SK-N-DZ (cell line): ENCODE results near the gene SHMT1.
"Not testable (repeated sequence)": the region's sequence is repeated elsewhere in the genome, so short reads cannot be mapped to it uniquely, and the experiment has no call there.

ENCODE experiments used
- DNase-seq: peaks from one replicate; pipeline ENCODE4 v3.0.0-alpha.2; 2015; ENCODE audit warnings: low spot score

SHMT1 gene

DNA sequence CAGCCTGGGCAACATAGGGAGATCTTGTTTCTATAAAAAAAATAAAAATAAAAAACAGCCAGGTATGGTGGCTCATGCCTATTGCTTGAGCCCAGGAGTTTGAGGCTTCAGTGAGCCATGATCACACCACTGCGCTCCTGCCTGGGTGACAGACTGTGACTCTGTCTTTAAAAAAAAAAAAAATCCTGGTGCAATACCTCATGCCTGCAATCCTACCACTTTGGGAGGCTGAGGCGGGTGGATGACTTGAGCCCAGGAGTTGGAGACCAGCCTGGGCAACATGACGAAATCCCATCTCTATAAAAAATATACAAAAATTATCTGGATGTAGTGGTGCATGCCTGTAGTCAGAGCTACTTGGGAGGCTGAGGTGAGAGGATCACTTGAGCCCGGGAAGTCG is 15.3 kb upstream of the SHMT1 start:
- not testable (repeated sequence) for DNase-seq

DNA sequence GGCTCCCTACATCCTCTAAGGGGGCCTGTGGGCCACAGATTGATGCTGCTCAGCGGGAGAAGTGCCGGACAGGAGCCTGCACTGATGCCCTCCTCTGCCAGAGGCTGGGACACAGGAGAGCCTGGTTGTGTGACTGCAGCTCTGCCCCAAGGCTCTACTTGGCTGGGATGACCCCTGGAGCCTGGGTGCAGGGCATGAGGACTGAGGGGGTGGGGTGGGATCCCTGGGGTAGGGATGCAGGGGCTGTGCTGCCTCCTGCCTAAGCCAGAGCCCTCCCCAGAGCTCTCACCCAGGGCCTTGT is 14.8 kb upstream of the SHMT1 start:
- DNase-seq, result no peak

DNA sequence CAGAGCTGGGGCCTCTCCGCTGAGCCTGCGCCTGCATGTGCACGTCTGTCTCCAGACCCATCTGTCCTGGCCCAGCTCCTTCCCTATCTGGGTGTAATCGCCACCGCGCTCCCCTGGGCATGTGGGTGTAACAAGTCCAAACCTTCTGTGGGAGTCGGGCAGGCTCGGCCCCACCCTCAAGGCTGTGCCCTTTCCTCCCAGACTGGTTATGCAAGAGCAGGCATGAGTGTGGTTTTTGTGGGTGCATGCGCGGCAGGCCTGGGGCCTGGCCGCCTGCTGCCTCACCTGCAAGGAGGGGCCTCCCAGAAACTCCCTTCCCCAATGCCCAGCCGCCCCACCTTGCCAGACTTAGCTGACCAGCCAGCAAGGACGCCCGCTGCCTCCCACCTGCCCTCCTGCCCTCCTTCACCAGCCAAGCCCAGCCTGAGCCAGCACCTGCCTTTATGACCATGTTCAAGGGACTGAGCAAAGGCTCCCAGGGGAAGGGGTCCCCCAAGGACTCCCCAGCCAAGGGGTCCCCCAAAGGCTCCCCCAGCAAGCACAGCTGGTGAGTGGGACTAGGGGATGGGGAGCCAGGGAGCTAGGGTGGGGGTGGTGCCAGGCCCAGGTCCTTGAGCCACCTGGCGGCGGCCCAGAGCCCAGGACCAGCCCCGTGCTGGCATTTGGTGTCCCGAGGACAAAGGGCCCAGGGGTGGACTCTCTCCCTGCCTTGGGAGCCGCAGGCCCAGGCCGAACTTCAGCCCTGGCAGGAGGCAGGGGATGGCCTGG is 14.3 kb upstream of the SHMT1 start, which contains the start of gene EVPLL:
Gene EVPLL (plus strand): TSS at position 342 of the 768 bp plus-strand sequence. CDS start 3,160 bp downstream, outside the sequence.
- no peak for DNase-seq

DNA sequence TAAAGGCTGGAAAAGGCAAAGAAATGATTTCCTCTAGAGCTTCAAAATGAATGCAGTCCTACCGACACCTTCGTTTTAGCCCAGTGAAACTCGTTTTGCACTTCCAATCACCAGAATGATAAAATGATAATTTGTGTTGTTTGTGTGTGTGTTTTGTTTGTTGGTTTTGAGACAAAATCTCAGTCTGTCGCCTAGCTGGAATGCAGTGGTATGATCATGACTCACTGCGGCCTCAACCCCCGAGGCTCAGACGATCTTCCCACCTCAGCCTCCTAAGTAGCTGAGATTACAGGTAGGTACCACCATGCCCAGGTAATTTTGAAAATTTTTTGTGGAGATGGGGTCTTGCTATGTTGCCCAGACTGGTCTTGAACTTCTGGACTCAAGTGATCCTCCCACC is 10.9 kb upstream of the SHMT1 start:
- DNase-seq, result no peak

DNA sequence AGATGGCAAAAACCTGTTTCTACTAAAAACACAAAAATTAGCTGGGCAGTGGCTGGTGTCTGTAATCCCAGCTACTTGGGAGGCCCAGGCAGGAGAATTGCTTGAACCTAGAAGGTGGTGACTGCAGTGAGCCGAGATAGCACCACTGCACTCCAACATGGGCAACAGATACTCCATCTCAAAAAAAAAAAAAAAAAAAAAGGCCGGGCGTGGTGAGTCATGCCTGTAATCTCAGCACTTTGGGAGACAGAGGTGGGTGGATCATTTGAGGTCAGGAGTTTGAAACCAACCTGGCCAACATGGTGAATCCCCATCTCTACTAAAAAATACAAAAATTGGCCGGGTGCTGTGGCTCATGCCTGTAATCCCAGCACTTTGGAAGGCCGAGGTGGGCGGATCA is 9.8 kb upstream of the SHMT1 start:
- DNase-seq, result not testable (repeated sequence)

DNA sequence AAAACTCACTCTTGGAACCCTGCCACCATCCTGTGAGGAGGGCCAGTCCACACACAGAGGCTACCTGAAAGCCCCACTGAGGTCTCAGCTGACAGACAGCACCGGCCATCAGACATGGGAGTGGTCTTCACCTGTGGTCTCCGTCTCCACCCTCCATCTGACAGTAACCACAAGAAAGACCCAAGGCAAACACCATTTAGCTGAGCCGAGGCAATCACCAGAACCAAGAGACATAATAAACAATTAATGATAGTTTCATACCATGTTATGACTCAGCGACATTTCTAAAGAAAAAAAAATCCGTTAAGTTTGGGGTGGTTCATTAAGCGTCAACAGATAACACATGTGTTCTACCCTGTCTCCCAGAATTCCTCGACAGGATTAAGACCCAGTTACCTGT is 8.1 kb upstream of the SHMT1 start:
- no peak for DNase-seq

DNA sequence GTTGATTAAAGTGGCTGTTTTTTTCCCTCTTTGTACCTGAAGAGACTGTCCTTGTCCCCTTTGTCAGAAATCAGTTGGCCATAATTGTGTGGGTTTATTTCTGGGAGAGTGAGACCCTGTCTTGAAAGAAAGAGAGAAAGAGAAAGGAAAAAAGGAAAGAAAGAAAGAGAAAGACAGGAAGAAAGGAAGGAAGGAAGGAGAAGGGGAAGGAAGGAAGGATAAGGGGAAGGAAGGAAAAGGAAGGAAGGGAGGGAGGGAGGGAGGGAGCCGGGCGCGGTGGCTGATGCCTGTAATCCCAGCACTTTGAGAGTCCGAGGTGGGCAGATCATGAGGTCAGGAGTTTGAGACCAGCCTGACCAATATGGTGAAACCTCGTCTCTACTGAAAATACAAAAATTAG is 7.4 kb upstream of the SHMT1 start:
- no peak for DNase-seq

DNA sequence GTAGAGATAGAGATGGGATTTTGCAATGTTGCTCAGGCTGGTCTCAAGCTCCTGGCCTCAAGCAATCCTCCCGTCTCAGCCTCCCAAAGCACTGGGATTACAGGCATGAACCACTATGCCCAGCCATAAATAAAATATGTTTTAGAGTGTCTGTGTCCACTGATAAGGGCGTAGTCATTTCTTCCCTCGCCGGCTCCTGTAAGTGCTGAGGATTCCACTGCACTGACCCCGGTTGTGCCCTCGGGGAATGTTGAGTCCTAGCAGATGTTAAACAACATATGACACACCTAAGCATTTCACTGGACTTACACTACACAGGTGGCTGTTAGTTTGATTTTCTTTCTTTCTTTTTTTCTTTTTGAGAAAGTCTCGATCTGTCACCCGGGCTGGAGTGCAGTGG is 5.6 kb upstream of the SHMT1 start:
- no peak for DNase-seq

DNA sequence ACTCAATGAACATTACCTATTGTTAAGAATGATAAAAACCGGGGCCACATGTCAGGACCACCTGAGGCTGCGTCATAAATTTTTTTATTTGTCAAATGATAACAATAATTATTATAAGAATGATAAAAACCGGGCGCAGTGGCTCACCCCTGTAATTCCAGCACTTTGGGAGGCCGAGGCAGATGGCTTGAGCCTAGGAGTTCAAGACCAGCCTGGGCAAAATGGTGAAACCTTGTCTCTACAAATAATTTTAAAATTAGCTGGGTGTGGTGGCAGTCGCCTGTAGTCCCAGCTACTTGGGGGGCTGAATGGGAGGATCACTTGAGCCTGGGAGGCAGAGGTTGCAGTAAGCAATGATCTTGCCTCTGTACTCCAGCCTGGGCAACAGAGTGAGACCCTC is 816 bp upstream of the SHMT1 start:
- no peak for DNase-seq

DNA sequence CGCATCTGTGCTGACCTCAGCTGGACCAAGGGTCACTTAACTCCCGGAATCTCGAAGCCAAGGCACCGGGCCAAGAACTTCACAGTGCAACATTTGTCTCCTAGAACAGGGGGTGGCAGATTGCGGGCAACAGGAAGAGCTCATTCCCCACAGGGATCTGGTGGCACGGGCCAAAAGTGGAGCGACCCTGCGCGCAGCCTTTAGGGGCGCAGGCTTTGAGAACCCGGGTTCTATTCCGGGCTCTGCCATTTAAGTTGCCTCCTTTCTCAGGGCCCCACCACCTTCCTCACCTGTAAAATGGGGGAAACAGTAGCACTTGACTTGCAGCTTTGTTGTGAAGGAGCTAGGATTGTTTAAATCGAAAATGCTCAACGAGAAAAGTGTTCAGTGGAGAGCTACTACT is 651 bp downstream of the SHMT1 start:
- no peak for DNase-seq

DNA sequence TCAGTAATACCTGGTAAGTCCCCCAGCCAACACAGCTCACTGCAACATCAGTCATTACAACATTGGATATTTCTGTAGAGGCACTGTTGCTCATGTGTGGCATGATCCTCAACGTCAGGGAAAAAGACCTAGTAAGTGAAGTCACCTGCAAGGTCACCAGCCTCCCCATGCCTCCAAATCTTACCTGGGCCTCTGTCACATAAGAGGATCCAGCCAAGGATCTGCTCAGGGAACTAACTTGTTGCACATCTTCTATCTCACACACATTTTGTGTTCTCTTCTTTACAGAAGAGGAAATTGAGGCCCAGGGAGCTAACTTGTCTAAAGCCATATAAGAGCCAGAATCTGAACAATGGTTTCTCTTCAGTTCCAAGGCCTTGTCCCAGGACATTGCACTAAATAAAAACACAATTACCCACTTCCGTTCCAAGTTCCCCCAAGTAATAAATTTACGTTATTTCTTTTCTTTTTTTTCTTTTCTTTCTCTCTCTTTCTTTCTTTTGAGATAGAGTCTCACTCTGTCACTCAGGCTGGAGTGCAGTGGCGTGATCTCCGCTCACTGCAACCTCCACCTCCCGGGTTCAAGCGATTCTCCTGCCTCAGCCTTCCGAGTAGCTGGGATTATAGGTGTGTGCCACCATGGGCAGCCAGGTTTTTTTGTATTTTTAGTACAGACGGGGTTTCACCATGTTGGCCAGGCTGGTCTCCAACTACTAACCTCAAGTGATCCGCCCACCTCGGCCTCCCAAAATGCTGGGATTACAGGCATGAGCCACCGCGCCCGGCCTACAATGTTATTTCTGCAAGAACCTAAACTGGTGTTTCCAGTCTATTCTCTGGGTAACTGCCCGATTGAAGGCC is 1.3 kb downstream of the SHMT1 start:
- DNase-seq, result no peak

DNA sequence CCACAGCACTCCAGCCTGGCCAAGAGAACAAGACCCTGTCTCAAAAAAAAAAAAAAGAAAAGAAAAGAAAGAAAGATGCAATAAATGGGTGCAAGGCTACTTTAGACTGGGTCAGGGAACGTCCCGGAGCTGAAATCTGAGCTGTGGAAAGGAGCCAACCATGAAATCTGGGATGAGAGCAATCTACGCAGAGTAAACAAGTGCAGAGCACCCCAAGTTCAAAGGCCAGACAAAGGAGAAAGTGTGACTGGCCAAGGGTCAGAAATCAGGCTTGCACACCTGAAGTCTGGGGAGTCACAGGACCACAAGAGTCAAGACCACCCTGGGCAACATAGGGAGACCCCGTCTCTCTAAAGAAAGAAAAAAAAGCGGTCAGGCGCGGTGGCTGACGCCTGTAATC is 2.8 kb downstream of the SHMT1 start:
- DNase-seq, result no peak

DNA sequence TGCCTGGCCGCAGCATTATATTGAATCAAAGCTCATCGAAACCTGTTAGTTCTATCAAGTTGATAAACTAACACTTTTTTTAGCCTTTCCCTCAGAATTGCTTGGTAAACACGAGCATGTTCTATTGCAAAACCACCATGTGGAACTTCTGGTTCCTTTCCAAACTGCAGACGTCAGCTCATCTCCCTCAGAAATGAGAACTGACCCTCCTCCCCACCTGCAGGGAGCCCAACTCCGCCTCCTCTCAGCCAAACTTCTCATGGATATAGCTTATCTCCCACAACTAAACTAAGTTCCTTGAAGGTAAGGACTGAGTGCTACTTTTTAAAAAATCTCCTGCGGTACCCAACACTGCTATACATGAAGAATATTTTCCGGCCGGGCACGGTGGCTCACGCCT is 6.7 kb downstream of the SHMT1 start:
- no peak for DNase-seq

DNA sequence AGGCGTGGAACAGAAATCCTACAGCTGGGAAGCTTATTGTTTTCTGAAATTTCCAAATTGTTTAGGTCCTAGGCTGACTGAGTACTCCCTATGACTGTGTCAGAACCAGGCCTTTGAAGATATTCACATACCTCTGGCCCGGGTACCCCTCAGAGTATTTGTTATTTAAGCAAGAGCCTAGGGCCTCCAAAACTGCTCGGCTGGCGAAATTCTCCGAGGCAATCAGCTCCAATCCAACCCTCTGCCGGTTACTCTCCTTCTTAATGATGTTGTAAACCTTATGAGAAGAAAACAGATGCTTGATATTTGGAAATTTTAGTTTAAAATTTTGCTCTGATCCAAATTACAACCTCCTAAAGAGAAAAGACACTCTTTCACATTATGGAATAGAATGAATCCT is 9.8 kb downstream of the SHMT1 start:
- DNase-seq, result no peak

DNA sequence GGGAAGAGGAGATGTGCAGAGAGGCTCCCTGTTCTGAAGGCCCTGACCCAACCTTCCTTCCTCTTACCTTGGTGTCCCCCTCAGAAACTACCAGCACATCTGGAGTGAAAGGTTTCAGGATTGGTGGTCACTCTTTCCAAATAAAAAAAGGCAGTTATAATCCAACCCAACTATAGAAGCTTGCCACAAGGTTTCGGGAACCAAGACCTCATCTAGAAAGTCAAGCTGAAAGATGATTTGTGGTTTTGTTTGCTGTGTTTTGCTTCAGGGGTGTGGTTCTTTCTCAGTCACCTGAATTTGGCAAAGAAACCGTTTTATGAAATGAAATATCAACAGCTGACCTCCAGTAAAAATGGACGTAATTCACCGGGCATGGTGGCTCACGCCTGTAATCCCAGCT is 19.3 kb downstream of the SHMT1 start:
- no peak for DNase-seq

DNA sequence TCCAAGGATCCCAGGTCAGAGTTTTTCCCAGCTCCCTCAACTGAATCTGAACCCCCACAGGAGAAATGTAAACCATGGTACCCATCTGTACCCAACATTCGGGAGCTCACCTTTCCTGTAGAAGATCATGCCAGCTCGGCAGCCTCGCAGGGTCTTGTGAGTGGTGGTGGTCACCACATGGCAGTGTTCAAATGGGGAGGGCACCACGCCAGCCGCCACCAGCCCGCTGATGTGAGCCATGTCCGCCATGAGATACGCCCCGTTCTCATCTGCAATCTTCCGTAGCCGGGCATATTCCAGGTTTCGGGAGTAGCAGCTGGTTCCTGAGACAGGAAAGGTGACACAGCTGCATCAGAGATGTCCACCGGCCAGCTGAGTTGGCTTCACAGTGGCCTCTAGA is 23.4 kb downstream of the SHMT1 start:
- DNase-seq, result no peak

DNA sequence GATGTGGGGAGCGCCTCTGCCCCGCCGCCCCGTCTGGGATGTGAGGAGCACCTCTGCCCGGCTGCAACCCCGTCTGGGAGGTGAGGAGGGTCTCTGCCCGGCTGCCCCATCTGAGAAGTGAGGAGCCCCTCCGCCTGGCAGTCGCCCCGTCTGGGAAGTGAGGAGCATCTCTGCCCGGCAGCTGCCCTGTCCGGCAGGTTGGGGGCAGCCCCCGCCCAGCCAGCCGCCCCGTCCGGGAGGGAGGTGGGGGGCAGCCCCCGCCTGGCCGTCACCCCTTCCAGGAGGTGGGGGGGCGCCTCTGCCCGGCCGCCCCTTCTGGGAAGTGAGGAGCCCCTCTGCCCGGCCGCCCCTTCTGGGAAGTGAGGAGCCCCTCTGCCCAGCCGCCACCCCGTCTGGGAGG is 25.2 kb downstream of the SHMT1 start:
- DNase-seq, result not testable (repeated sequence)

DNA sequence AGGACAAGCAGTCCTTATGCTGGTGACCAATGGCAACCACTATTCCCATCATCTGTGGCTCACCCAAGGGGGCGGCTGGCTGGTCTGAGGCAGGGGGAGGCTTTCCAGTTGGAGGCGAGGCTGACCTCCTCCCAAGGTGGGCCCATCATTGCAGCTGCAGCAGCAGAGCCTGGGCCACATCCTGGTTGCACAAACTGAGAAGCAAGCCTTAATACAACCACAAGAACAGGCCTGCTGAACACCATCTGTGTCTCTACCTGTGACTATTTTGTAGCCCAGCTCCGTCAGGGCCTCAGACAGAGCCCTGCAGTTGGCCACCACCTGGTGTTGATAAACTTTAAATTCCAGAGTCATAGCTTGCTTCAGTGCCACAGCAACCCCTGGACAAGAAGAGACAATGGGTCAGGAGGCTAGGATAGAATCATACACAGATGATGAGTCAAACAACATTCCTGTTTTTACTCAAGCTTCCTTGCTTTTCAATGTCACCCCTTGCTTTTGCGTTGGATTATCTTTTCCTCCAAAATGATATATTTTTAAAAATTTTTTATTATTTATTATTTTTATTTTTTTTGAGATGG is 30.4 kb downstream of the SHMT1 start:
- DNase-seq, result no peak

DNA sequence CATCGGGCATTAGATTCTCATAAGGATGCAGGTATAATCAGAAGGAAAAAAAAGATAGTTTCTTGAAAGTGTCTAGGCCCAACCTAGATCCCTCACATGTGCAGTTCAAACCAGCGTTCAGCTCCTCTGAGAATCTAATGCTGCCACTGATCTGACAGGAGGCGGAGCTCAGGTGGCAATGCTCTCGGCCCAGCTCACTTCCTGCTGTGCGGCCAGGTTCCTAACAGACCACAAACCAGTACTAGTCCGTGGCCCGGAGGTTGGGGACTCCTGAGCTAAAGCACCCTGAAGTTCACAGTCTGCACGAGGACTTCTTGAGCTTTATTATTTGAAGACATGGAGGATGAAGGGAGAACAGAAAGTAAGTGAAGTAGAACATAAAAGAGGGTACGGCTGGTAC is 31.5 kb downstream of the SHMT1 start:
- DNase-seq, result no peak

DNA sequence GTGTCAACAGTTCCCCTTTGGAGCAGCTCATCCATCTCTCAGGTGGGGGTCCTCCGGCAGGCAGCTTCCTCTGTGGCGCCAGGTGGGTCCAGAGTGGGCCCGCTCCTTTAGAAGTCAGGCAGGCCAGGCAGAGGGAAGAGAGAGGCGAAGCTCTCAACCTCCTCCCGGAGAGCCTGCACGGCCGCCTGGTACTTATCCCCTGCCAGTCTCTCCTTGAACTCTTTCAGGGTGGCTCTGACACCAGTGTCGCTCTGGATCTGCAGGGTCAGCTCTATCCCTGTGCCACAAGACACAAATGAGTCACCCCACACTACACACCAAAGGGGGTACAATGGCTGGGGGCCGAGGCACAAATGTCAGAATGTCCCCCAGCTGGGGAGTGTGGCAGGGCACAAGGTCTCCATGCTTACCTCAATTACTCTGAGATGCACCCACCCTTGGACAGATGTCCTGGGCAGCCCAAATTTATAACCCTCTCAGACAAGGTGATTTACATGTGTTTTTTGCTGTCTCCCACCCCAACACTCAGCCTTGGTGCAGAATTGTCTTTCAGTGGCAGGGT is 34.6 kb downstream of the SHMT1 start:
- no peak for DNase-seq

DNA sequence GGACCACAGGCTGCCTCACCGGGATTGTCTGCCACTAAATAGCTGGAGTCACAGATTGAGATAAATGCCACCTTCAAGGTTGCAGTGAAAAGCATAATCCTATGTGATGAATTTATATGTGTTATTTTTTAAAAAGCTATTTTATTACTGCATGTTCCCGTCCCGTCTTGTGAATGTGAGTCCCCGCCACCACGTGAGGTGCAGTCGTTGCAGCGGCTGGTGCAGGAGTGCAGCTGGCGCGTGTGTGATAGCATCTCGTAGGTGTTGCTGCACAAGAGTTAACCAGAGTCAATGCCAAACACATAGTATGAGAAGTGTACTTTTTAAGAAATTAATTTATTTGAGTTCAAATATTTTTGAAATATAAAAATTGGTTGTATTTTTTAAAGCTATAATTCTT is 35.8 kb downstream of the SHMT1 start:
- DNase-seq, result no peak

DNA sequence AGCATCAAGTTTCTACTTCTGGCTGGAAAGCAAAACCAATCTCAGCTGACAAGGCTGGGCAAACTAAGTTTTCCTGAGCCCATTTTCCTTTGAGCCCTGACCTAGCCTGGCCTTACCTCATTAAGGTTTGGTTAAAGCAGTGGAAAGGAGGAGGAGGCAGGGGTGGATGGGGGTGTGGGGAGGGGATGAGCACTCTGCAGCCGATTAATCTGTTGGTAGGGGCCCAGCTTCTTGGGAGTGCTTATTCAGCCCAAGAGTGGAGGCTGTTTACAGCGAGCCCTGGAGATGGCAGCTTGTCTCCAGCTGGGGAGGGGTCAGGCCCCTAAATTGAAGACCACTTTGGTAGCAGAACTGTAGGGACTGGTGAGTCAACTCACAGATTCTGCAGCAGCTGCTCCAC is 36.3 kb downstream of the SHMT1 start:
- no peak for DNase-seq

DNA sequence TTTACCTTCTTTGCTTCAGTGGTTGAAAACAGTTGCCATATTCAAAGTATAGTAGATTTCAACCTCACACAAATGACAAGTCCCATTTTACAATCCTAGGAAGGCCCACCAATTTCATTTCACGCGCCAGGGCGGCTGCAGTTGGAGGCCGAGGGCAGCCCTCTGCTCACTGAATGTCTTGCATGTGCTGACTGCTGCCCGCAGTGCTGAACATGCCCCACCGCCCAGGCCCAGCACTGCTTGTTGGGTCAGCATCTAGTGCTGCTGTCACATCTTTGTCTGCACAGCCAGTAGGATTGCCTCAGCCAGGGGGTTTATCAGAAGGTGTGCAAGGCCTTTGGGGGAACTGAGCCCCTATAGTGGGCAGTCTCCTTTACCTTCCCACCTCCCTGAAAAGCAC is 36.8 kb downstream of the SHMT1 start:
- DNase-seq, result no peak
